Kidney (tissue), 14 donors: ENCODE results near the gene KCNN3. TPM values are rescaled to one million over a fixed set of nuclear protein-coding genes. Genes with fewer than 3 reads are reported as not detected.

Experiments used
- DNase-seq, 5 donors: peaks; one replicate each; pipeline ENCODE4 v3.0.0-alpha.2; 2013 to 2020
- FAIRE-seq: peaks from 2 replicates; lab custom pipeline; 2012; peaks lifted over from hg19 to GRCh38; lab: Jason Lieb, UNC
- H3K27ac ChIP-seq, 2 donors: one replicate each; pipeline ENCODE4 v1.7.0; 2013; ENCODE audit warnings: low read depth in 2 of 2, low read length in 2 of 2, inconsistent platforms in 1 of 2
- H3K27me3 ChIP-seq: one replicate; pipeline ENCODE4 v1.7.1; 2013; ENCODE audit warnings: low read length, inconsistent platforms; ENCODE audit not compliant: control insufficient read depth, insufficient read depth
- H3K36me3 ChIP-seq, 3 donors: one replicate each; pipeline versions ENCODE4 v1.7.0 to v1.7.1; 2013; ENCODE audit warnings: low read length in 3 of 3, control low read depth in 1 of 3, inconsistent platforms in 1 of 3; ENCODE audit not compliant: insufficient read depth in 3 of 3, control insufficient read depth in 2 of 3
- H3K4me1 ChIP-seq, 3 donors: one replicate each; pipeline versions ENCODE4 v1.7.0 to v1.7.1; 2013; ENCODE audit warnings: low read length in 3 of 3, inconsistent platforms in 1 of 3, low read depth in 1 of 3; ENCODE audit not compliant: control insufficient read depth in 2 of 3, insufficient read depth in 2 of 3
- H3K4me3 ChIP-seq, 3 donors: one replicate each; pipeline versions ENCODE4 v1.7.0 to v1.8.1; 2013; ENCODE audit warnings: low read length in 3 of 3, control low read depth in 1 of 3, inconsistent platforms in 1 of 3
- H3K9ac ChIP-seq, 3 donors: one replicate each; pipeline versions ENCODE4 v1.7.0 to v1.7.1; 2013; ENCODE audit warnings: low read length in 3 of 3, control low read depth in 1 of 3, inconsistent platforms in 1 of 3
- H3K9me3 ChIP-seq, 3 donors: one replicate each; pipeline versions ENCODE4 v1.7.0 to v1.7.1; 2013; ENCODE audit warnings: low read length in 3 of 3, control low read depth in 1 of 3, inconsistent platforms in 1 of 3; ENCODE audit not compliant: control insufficient read depth in 2 of 3, insufficient read depth in 1 of 3
- CTCF ChIP-seq: IDR thresholded peaks from 3 replicates; pipeline ENCODE4 v1.5.1; 2012; ENCODE audit warnings: mild to moderate bottlenecking, moderate library complexity, borderline replicate concordance; ENCODE audit not compliant: insufficient read depth; ENCODE audit errors: extremely low read depth
- intact Hi-C: fragments of 100-400 bp; cut with DNase I; formaldehyde crosslinking; loops from one replicate; pipeline ENCODE4 v1.11.1; 2022
- polyA plus RNA-seq: library from polyadenylated mRNA; stranded (reverse); fragments of 350-450 nt; fragmentation: Illumina TruSeq; extraction: RNeasy Lipid Tissue Mini Kit (QIAGEN cat#74804); gene quantifications from one replicate; pipeline ENCODE4 v1.2.3, GENCODE V29; 2014; ENCODE audit warnings: low read depth, low replicate concordance; ENCODE audit not compliant: insufficient read depth
- total RNA-seq: library from RNA; stranded (reverse); fragmentation: NEBNext Ultra II Directional; extraction: Animal tissue kit (Norgen Biotek cat#: 25700); gene quantifications from one replicate; pipeline ENCODE4 v1.2.1, GENCODE V29; 2021
- donor health status: control.
- donor health status: control.
- donor health status: control.
- donor health status: control.
- donor health status: control.
- donor health status: DM: yes; HTN: yes; CAD: no.
- donor health status: Normal renal cell carcinoma (clear cell type).

Gene KCNN3
- total and polyA plus RNA-seq, 2 donors from 2014 or later, result 2.6 to 5.6 TPM

- no peaks in the 10 kb centered on the region for H3K9me3 ChIP-seq
- no peak overlapping the region for H3K27ac ChIP-seq
- no peaks in the 10 kb centered on the region for H3K27me3 ChIP-seq
- H3K9ac ChIP-seq, result no peak overlapping the region
- no peak for TF ChIP-seq CTCF
- H3K36me3 ChIP-seq, result no peaks in the 10 kb centered on the region
- DNase-seq (no peak), FAIRE-seq (no peak)
- H3K4me1 ChIP-seq, result no peaks in the 10 kb centered on the region
- H3K4me3 ChIP-seq, result no peak overlapping the region
- intact Hi-C loops, result no loop called here
Observed at GRCh38 chr1:154697710-154698109, 172.4 kb downstream of the KCNN3 start.

DNA sequence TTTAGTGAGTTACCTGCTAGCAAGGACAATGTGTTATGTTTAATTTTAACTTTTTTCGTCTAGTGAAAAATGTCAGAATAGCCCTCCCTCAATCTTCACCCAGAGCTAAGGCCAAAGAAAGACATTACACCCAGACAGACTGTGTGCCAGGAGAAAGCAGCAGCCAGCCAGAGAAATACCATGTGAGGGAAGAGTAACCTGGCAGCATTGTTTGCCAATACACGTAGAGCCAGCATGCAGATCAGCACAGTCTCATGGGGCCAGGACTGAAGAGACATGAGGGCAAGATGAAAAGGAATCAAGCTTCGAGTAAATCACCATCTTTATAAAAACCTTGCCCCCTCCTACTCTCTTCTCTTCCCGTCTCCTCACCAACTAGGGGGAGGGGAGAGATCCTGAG is 173.6 kb downstream of the KCNN3 start:
- DNase-seq (no peak), FAIRE-seq (no peak)
- H3K36me3 ChIP-seq, result no peaks in the 10 kb centered on the region
- H3K4me3 ChIP-seq, result no peak overlapping the region
- no peak for TF ChIP-seq CTCF
- no peak overlapping the region for H3K27ac ChIP-seq
- intact Hi-C loops, result no loop called here
- no peaks in the 10 kb centered on the region for H3K4me1 ChIP-seq
- H3K27me3 ChIP-seq, result no peaks in the 10 kb centered on the region
- H3K9ac ChIP-seq, result no peak overlapping the region
- H3K9me3 ChIP-seq, result no peaks in the 10 kb centered on the region

- Histone ChIP-seq H3K27me3 (no peaks in the 10 kb centered on the region), H3K4me3 (no peak overlapping the region), H3K27ac (no peak overlapping the region), H3K9ac (no peak overlapping the region), H3K9me3 (no peaks in the 10 kb centered on the region), H3K4me1 (no peaks in the 10 kb centered on the region), H3K36me3 (no peaks in the 10 kb centered on the region)
- TF ChIP-seq CTCF, result peak; percentile 10
- no peak for FAIRE-seq
- intact Hi-C loops, result no loop called here
- peak in 1 of 5 donors; percentile 35 for DNase-seq
Observed at GRCh38 chr1:154695985-154696384, 174.1 kb downstream of the KCNN3 start.

DNA sequence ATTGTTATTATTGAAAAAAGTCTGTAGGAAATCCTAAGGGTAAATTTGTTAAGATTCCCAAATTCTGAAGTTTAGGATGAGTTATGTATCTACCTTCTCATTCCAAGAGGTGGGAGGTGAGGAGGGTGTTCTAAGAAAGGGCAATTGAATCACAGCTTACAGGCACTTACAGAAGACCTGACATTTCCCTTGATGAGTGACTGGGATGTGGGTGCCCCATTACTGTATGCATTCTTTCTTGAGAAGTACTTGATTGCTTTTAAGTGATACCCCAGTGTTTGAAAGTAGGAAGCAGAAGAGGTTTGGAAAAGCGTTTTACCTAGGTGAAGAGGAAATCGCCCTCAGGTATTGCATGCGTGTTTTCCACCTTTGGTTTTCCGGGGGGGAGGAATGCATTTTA is 175.1 kb downstream of the KCNN3 start:
- DNase-seq (no peak), FAIRE-seq (no peak)
- Histone ChIP-seq H3K27me3 (no peaks in the 10 kb centered on the region), H3K9ac (no peak overlapping the region), H3K9me3 (no peaks in the 10 kb centered on the region), H3K4me1 (no peaks in the 10 kb centered on the region), H3K36me3 (no peaks in the 10 kb centered on the region), H3K27ac (no peak overlapping the region), H3K4me3 (no peak overlapping the region)
- intact Hi-C loops, result no loop called here
- no peak for TF ChIP-seq CTCF
